Testis (tissue), 3 donors: ENCODE results near the gene ERC2. TPM values are rescaled to one million over a fixed set of nuclear protein-coding genes. Genes with fewer than 3 reads are reported as not detected.

ENCODE experiments used
- DNase-seq: peaks from one replicate; pipeline ENCODE4 v3.0.0-alpha.2; 2019
- H3K27ac ChIP-seq, 2 donors: fragments of 200-600 bp; sonication (generic); one replicate each; pipeline ENCODE4 v1.5.1; 2019
- H3K27me3 ChIP-seq: fragments of 200-600 bp; sonication (generic); one replicate; pipeline ENCODE4 v1.5.1; 2019
- H3K36me3 ChIP-seq: fragments of 200-600 bp; sonication (generic); one replicate; pipeline ENCODE4 v1.5.1; 2017; ENCODE audit warnings: low read depth; ENCODE audit errors: missing control alignments
- H3K4me1 ChIP-seq: fragments of 200-600 bp; sonication (generic); one replicate; pipeline ENCODE4 v1.5.1; 2019
- H3K4me3 ChIP-seq, 2 donors: fragments of 200-600 bp; sonication (generic); one replicate each; pipeline ENCODE4 v1.5.1; 2017 to 2019
- H3K9me3 ChIP-seq: fragments of 200-600 bp; sonication (generic); one replicate; pipeline ENCODE4 v1.5.1; 2017
- CTCF ChIP-seq, 3 experiments: fragments of 450-650 bp in 2 of 3; fragments of 200-600 bp in 1 of 3; sonication (generic) in 1 of 3; IDR thresholded peaks; one replicate each; pipeline ENCODE4 v1.5.1; 2016 to 2019; ENCODE audit warnings: antibody characterized with exemption in 3 of 3, mild to moderate bottlenecking in 2 of 3, moderate library complexity in 1 of 3
- POLR2A ChIP-seq: fragments of 450-650 bp; IDR thresholded peaks from one replicate; pipeline ENCODE4 v1.6.1; 2017; ENCODE audit warnings: antibody characterized with exemption, mild to moderate bottlenecking, moderate library complexity
- WGBS, 2 donors: methylation state at CpG; one replicate each; pipeline ENCODE4 v1.1.5; 2018; 5-methylcytosine and 5-hydroxymethylcytosine counted together
- intact Hi-C: fragments of 100-400 bp; cut with DNase I; formaldehyde crosslinking; loops from one replicate; pipeline ENCODE4 v1.15.1; 2023; ENCODE audit warnings: low total_unique reads
- polyA plus RNA-seq: library from polyadenylated mRNA; stranded (reverse); fragments of 350-450 nt; fragmentation: Illumina TruSeq; extraction: RNeasy Lipid Tissue Mini Kit (QIAGEN cat#74804); gene quantifications from one replicate; pipeline ENCODE4 v1.2.3, GENCODE V29; 2014; ENCODE audit warnings: low read depth, low replicate concordance; ENCODE audit not compliant: insufficient read depth
- total RNA-seq, 2 donors: library from RNA; depleted of rRNA; stranded (reverse); fragments of >200 nt; gene quantifications; one replicate each; pipeline ENCODE4 v1.2.3, GENCODE V29; 2016

Gene ERC2
- total and polyA plus RNA-seq, 3 donors from 2014 or later, result 1.9 to 6.1 (median 5.9) TPM

- Histone ChIP-seq H3K27me3 (no peaks in the 10 kb centered on the region), H3K4me3 (no peak overlapping the region), H3K36me3 (no peaks in the 10 kb centered on the region), H3K27ac (no peak overlapping the region), H3K9me3 (no peaks in the 10 kb centered on the region), H3K4me1 (no peaks in the 10 kb centered on the region)
- intact Hi-C loops, result no loop called here
- TF ChIP-seq CTCF (IDR thresholded peaks at IDR 0.05) (no peak), POLR2A (no peak)
- no peak for DNase-seq
- WGBS, 2 donors, result 85 to 95% methylated on average over 4 of the region's 4 CpGs
Measured at GRCh38 chr3:55929154-55929869, 539.0 kb downstream of the ERC2 start.

- WGBS, 2 donors, result 82 to 97% methylated on average over 1 of the region's 1 CpG
- H3K27me3 ChIP-seq, result no peaks in the 10 kb centered on the region
- no peak overlapping the region for H3K27ac ChIP-seq
- H3K4me1 ChIP-seq, result no peaks in the 10 kb centered on the region
- intact Hi-C loops, result no loop called here
- DNase-seq, result no peak
- no peaks in the 10 kb centered on the region for H3K36me3 ChIP-seq
- no peak overlapping the region for H3K4me3 ChIP-seq
- no peaks in the 10 kb centered on the region for H3K9me3 ChIP-seq
- TF ChIP-seq CTCF (IDR thresholded peaks at IDR 0.05) (no peak), POLR2A (no peak)
Measured at GRCh38 chr3:55923626-55924025, 544.6 kb downstream of the ERC2 start.

- Histone ChIP-seq H3K36me3 (no peaks in the 10 kb centered on the region), H3K9me3 (no peaks in the 10 kb centered on the region), H3K27ac (no peak overlapping the region), H3K4me1 (no peaks in the 10 kb centered on the region), H3K27me3 (no peaks in the 10 kb centered on the region), H3K4me3 (no peak overlapping the region)
- TF ChIP-seq CTCF (IDR thresholded peaks at IDR 0.05) (no peak), POLR2A (no peak)
- whole genome bisulfite sequencing, 2 donors, result 85 to 89% methylated on average over 2 of the region's 2 CpGs
- DNase-seq, result no peak
- intact Hi-C loops, result no loop called here
Measured at GRCh38 chr3:55923207-55923606, 545.1 kb downstream of the ERC2 start.

GRCh38 chr3:55912880-55913279 lies 555.4 kb downstream of the ERC2 start:
- no peaks in the 10 kb centered on the region for H3K27me3 ChIP-seq
- H3K36me3 ChIP-seq, result no peaks in the 10 kb centered on the region
- H3K4me3 ChIP-seq, result no peak overlapping the region
- TF ChIP-seq POLR2A (no peak), CTCF (IDR thresholded peaks at IDR 0.05) (no peak)
- 97 to 100% methylated on average over 2 of the region's 2 CpGs for WGBS, 2 donors
- DNase-seq, result no peak
- H3K27ac ChIP-seq, result no peak overlapping the region
- H3K4me1 ChIP-seq, result no peaks in the 10 kb centered on the region
- intact Hi-C loops, result no loop called here
- no peaks in the 10 kb centered on the region for H3K9me3 ChIP-seq

- Histone ChIP-seq H3K27ac (no peak overlapping the region), H3K9me3 (no peaks in the 10 kb centered on the region), H3K4me1 (no peaks in the 10 kb centered on the region), H3K4me3 (no peak overlapping the region), H3K36me3 (no peaks in the 10 kb centered on the region), H3K27me3 (no peaks in the 10 kb centered on the region)
- intact Hi-C loops, result no loop called here
- DNase-seq, result no peak
- TF ChIP-seq POLR2A (no peak), CTCF (IDR thresholded peaks at IDR 0.05) (no peak)
- WGBS, 2 donors, result 80 to 84% methylated on average over 4 of the region's 4 CpGs
Measured at GRCh38 chr3:55911266-55911665, 557.0 kb downstream of the ERC2 start.
